Hematopoietic multipotent progenitor cell treated with erythropoietin and hydrocortisone succinate and interleukin-3 and kit ligand, for 8 days (in vitro differentiated cells): ENCODE results near the gene GHRHR.
A peak's percentile ranks its signal among the peaks of the same experiment; 100 is the strongest.

Source experiments
- DNase-seq: peaks from one replicate; pipeline ENCODE4 v3.0.0-alpha.2; 2015

Gene GHRHR

DNA sequence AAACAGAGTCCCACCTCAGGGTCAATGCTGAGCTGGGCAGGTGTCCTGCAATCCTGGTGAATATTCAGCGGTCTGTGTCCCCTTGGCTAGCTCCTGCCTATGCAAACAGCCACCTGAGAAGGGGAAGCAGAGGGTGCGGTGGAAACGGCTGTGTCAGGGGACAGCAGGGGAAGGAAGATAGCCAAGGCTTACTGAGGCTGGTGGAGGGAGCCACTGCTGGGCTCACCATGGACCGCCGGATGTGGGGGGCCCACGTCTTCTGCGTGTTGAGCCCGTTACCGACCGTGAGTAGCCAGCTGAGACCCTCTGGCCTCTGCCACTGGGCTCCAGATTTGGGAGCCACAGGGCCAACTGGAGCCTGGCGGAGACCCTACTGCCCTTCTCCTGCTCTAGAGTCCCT lies at the start of gene GHRHR:
TSS of gene GHRHR (plus strand) at position 112 of the 400 bp plus-strand sequence. CDS start at position 228, 116 bp downstream.
- DNase-seq: no peak

DNA sequence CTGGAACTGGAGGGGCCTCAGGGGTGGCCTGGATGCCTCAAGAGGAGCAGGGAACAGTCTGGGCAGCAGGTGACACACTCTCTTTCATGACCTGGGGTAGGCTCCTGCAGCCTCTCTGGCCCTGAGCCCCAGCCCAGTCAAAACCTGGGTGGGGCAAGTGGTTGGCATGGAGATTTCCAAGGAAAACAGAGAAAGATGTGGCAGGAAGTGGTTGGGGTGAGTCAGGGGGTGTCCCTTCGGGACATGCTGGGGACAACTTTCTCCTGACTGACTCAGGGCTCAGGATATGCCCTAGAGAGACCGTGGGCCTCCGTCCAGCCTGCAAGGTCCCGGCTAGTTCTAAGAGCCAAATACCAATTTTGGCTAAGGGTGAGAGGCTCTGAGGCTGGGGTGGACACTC lies 49.2 kb upstream of the GHRHR start:
- DNase-seq: peak; percentile 40

DNA sequence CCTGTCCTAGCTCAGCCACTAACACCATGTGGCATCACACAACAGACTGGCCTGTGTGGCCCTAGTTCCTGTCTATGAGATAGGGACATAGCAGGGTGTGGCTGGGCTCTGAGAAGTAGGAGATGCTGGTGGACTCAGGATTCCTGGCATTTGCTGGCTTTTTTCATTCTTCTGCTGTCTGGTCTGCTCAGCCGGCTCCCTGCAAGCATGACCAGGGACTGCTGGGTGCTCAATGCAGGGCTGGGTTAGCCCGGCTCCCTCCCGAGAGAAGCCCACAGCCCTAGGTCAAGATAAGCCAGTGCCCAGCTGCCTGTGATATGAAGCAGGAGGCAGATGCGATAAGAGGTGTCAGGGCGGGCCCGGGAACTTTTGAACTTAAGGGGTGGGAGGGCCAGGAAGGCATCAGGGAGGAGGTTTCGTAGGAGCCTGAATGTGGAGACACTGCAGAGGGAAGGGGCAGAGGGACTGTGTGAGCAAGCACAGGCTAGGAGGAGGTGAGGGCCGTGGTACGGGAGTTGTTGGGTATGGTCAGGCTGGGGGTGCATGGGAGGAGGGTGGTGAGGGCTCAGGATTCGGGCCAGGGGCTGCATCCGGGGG lies 48.6 kb upstream of the GHRHR start:
- peak; percentile 95 for DNase-seq

DNA sequence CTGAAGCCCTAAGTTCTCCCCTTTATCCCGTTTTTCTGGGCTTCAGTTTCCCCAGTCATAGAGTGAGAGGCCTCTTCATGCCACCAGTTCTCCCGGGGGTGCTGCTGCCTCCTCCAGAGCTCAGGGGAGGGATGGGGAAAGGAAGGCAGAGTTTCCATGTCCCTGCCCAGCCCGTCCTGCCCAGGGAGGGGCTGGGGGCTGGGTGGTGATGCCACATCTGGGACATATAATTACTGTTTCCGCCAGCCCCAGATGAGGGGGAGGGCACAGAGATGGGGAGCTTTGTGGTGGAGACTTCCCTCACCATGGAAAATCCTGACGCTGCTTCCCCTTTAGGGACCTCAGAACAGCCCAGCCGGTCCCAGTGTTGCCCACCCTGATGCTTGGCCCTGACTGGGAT lies 48.0 kb upstream of the GHRHR start:
- no peak for DNase-seq

DNA sequence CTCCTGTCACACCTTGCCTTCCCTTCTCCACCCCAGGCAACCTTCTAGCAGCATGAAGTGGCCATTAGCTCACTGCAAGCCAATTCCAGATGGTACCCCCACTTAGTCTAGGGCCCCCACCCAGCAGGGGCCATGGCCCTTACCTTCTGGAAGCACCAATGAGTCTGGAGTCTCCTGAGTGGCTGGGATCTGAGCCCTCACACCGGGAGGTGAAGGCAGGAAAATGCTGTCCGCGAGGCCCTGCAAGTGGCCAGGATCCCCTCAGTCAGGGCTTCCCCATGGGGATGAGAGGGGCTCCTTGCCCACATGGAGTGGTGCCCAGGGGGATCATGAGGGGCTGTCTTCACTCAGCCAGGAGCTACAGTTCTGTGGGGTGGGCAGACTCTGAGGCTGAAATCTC lies 47.5 kb upstream of the GHRHR start:
- no peak for DNase-seq

DNA sequence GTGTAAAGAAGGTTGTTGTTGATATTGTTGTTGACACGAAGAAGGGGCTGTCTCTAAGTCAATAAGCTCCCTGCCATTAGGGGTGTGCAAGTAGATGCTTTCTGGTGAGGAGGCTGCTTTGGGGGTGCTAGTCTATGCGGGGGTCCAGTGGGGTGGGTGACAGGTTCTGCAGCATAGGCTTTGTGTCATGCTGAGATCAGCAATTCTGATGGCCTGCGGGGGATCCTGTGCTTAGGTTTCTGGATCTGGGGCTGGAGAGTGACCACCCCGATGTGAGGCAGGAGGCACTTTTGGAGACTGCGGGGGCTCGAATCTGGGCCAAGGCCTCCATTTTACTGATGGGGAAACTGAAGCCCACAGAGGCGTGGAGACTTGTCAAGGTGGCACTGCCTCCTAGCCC lies 47.0 kb upstream of the GHRHR start:
- DNase-seq: no peak

DNA sequence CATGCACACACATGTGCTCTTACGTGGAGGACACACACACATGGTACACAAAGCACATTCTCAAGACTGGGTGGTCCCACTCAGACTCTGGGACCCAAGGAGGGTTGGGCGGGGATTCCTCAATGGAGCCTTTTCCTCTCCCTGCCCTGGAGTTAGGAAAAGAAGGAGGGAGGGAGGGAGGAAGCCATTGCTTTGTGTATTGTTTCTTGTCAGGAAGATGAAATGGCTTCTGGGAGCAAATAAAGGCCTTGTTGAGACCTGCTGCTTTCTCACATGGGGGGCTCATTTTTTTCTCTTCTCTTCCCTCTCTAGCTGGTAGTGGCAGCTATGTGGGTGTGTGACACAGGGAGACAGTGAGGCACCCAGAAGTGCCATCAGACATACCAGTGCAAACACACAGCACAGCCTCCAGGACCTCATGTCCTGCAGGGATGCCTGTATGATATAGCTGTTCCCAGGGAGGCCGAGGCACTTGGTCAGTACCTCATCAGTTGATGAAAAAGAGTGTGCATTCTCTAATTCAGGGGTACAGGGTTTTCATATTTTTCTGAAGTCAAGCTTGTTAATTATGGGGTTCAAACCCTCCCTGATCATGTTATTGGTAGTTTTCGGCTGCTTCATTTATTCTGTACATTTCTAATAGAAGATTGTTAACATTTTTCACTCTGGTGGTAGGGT lies 46.4 kb upstream of the GHRHR start:
- DNase-seq: no peak

DNA sequence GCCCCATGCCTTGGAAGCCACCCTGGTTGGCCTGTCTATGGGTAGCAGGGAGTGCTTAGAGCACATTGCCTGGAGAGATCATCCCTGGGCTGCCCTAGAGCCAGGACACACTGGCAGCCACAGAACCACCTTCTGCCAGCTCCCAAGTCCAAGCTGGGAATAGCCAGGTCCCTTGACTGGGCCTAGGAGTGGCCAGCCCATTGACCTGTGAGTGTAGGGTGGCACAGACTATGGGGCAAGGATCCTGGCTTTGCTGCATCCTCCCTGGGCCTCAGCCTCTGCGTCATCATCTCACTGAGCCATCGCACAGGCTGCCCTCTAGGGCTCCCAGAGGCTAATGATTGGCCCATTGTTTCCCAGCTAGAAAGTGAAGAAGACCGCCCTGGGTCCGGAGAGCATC lies 45.1 kb upstream of the GHRHR start:
- DNase-seq: no peak

DNA sequence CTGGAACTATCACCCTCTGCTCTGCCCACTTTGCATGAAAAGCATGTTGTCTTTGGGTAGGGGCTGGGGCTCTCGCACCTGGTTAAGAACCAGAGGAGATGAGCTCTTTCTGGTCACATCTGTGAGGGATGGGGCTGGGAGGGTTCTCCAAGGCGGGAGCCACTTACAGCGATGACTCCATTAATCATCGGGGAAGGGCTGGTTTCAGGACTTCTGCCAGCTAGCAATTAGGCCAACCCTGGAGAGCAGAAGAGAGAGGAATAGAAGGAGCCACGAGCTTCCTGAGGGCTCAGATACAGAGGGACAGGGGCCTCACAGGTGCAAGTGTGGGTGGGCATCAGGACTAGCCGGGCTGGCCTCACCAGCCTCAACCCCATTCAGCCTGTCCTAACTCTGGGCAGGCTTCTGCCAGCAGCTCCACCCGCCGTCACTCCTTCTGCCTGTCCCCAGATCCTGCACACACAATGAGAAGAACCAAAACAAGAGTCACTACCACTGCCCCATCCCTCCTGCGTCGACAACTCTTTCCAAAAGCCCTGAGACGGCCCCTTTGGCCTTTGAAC lies 43.7 kb upstream of the GHRHR start:
- DNase-seq: no peak

DNA sequence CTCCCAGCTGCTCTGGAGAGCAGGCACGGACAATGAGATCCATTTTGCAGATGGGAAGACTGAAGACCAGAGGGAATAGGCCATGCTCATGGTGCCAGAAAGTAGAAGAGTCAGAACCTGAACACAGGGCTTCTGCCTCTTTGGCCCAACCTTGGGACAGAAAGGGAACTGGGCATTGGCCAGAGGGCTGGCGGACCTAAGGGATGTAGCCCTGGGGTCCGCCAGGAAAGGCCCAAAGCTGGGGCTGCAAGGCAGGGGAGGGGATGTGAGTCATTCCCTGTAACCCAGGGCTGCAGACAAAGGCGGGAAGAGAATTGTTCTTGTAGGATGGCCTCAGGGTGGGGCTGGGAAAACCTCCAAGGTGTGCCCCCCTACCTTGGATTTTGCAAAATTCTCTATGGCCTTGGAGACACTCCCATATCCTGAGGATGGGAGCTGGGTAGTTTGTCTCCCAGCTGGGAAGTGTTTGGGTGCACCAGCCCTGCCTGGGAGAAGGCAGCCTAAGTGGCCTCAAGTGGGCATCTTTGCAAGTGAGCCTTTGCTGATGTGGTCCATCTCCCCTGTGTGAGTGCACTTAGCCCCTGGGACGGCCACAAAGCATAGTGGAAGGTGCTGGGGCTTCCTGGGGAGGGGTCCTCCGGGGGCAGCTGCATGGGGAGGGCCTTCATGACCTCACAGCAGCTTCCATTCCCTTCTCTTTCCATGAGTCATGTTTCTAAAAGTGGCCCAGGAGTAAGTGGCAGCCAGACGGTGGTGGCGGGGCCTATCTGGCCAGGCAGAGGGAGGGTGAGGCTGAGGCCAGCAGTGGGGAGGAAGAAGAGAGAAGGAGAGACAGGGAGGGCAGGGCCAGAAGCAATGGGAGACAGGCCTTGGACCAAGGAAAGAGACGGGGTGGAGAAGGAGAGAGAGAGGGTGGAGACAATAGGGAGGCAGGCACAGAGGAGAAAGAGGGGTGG lies 42.9 kb upstream of the GHRHR start:
- DNase-seq: peak; percentile 61

DNA sequence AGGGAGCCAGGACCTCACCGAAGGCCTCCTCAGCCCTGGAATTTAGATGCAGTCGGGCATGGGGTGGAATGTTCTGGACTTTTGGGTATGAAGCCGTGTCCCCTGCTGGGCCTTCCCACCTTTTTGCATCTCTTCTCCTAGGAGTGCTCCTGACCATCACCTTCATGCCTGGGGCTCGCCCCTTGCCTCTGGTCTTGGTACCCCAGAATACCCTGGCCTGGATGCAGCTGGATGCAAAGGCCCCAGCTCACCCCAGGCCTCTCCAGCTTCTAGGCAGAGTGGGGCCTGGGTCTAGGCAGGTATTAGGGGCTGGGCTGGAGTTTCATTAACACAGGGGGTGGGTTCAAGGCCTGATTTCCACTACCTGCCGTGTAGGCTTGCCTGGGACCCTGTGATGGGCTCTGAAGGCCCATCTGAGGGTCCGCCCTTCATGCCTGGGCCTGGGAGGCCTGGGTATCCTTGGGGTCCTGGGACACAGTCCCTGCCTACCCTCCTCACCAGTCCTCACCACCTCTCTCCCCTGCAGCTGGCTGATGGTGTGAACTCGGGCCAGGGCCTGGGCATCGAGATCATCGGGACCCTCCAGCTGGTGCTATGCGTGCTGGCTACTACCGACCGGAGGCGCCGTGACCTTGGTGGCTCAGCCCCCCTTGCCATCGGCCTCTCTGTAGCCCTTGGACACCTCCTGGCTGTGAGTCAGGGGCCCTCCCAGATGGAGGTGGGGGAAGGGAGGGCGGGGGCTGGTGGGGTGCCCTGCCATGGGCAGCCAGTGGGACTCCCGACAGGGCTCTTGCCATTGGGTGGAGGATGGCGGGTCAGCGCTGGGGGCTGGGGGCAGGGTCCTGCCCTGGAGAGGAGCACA lies 42.0 kb upstream of the GHRHR start:
- no peak for DNase-seq

DNA sequence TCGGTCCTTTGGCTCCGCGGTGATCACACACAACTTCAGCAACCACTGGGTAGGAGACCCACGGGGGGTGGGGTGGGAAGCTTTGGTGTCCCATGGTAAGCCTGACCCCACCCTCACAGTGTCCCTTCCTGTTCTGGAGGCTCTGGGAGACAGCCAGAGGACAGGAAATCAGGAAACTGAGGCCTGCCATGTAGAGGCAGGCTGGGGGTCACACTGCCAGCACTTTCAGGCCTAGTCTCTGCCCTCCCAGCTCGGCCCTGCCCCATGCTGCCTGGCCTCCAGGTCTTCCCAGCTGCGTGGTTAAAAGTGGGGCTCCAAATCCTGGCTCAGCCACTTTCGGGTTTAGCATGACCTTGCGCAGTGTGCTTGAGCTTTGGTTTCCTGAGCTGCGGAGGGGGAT lies 41.2 kb upstream of the GHRHR start:
- DNase-seq: no peak

DNA sequence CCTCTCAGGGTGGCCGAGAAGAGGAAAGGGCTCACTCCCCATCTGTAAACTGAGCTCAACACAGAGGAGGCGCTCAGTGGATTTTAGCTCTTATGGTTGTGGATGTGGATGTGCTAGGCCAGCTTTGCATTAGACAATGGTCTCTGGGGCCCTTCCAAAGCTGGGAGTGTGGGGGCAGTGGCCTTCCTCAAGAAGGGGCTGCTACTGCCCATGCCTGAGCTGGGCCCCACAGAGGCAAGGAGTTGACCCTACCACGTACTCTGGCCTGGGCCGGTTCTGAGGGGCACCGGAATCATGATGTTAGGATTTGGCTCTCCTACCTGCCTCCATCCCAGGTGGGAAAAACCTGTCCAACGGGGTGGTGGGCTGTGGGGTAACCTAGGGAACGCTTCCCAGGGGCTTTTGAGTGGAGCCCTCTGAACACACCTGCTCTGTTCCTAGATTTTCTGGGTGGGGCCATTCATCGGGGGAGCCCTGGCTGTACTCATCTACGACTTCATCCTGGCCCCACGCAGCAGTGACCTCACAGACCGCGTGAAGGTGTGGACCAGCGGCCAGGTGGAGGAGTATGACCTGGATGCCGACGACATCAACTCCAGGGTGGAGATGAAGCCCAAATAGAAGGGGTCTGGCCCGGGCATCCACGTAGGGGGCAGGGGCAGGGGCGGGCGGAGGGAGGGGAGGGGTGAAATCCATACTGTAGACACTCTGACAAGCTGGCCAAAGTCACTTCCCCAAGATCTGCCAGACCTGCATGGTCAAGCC lies 40.6 kb upstream of the GHRHR start:
- no peak for DNase-seq

DNA sequence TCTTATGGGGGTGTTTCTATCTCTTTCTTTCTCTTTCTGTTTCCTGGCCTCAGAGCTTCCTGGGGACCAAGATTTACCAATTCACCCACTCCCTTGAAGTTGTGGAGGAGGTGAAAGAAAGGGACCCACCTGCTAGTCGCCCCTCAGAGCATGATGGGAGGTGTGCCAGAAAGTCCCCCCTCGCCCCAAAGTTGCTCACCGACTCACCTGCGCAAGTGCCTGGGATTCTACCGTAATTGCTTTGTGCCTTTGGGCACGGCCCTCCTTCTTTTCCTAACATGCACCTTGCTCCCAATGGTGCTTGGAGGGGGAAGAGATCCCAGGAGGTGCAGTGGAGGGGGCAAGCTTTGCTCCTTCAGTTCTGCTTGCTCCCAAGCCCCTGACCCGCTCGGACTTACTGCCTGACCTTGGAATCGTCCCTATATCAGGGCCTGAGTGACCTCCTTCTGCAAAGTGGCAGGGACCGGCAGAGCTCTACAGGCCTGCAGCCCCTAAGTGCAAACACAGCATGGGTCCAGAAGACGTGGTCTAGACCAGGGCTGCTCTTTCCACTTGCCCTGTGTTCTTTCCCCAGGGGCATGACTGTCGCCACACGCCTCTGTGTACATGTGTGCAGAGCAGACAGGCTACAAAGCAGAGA lies 39.9 kb upstream of the GHRHR start:
- DNase-seq: no peak

DNA sequence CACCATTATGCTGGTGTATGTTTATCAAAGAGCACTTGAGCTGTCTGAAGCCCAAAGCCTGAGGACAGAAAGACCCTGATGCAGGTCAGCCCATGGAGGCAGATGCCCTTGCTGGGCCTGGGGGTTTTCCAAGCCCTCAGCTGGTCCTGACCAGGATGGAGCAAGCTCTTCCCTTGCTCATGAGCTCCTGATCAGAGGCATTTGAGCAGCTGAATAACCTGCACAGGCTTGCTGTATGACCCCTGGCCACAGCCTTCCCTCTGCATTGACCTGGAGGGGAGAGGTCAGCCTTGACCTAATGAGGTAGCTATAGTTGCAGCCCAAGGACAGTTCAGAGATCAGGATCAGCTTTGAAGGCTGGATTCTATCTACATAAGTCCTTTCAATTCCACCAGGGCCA lies 39.1 kb upstream of the GHRHR start:
- no peak for DNase-seq

DNA sequence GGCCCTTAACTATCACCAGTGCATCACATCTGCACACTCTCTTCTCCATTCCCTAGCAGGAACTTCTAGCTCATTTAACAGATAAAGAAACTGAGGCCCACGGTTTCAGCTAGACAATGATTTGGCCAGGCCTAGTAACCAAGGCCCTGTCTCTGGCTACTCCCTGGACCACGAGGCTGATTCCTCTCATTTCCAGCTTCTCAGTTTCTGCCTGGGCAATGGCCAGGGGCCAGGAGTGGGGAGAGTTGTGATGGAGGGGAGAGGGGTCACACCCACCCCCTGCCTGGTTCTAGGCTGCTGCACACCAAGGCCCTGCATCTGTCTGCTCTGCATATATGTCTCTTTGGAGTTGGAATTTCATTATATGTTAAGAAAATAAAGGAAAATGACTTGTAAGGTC lies 38.6 kb upstream of the GHRHR start:
- no peak for DNase-seq

DNA sequence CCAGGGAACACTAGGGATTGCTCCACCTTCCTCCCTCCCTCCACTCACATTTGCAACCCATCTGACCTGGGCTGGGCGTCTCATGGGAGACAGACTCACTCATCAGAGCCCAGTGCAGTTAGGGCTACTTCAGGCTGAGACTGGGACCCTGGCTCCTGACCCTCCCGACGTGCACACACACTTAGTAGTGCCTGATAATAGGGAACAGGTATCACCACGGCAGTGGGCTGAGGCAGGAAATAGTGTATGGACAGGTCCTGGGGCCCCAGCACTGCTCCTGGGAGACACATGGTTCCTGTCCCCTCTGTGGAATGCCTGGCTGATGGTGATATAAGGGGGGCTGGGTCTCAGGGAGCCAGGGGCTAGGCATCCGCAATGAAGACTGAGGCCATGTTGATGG lies 37.8 kb upstream of the GHRHR start:
- DNase-seq: no peak

DNA sequence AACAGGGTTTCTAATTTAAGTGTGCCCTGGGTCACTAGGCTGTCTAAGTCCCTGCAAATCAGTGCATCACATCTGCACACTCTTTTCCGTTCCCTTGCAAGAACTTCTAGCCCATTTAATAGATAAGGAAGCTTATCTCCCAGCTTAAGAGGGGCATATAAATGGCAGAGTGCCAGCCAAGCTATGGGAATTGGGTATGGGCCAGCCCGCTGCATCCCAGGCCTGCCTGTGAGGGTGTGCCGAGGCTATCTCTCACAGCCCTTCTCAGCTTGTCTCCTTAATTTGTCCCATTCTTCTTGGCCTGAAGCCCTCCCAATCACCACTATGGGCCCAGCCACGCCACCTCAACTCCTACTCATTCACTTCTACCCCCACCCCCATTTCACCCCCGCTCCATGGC lies 37.4 kb upstream of the GHRHR start:
- peak; percentile 88 for DNase-seq

DNA sequence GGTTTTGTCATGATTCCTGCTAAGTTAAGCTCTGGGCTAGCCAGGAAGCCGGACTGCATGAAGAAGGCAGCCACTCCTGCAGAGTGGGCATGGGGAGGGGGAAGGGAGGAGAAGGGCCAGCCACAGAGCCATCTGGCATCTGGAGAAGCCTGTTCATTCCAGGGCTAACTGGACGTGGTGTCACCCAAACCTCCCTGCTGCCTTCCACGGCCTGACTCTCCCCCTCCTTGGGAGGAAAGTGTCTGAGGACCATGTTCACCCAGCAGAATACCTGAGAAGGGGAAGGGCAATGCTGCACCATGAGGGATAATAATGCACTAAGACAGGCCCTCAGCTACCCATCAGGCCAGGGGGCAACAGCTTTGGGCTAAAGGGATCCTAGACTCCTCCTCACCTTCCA lies 36.7 kb upstream of the GHRHR start:
- no peak for DNase-seq

DNA sequence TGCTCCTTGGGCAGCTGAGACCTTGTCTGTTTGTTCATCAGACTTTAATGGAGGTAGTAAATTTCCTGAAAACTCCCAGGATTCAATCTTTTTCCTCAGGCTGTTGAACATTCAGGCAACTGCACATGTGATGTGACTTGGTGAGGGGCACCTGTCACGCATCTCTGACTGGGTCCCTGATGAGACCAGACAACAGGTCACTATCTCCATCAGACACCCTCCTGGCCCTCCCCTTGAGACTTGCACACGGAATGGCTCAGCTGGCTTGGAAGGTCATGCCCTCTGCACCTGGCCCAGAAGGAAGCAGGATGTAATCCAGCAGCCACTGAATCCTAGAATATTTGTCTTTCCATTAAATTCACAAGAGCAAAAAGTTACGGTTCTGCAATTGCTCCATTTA lies 36.2 kb upstream of the GHRHR start:
- DNase-seq: no peak

DNA sequence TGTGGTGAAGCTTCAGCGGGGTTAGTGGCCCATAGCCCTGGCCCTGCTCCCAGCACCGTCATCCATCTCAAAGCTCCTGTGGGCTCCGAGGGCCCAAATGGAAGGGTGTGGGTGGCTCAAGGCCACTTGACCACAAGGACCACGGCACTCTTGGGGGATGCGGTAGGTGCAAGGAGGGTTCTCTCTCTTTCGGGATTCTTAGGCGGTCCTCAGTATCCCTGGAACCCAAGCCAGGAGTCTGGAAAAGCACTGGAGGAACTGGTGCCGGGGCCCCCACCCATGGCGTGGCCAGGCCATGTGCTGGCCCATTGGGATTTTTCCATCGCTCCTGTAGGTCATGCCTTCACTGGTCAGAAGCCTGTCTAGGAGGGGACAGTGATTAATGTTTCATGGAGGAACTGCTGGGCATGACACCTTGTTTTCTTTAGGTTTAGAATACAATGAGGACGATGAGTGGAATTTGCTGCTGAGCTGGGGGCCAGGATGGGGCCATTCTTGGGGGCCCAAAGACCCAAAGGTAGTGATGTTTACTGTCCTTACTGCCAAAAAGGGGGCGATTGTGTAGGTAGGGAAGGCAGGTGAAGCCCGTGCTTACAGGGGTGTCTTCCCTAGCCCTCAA lies 35.4 kb upstream of the GHRHR start:
- no peak for DNase-seq
